SK-N-SH (cell line): ENCODE results near the gene TPM4. TPM values are rescaled to one million over a fixed set of nuclear protein-coding genes. Genes with fewer than 3 reads are reported as not detected.

Experiments
- CTCF ChIA-PET: fragments of 300-600, 350-600 bp; formaldehyde crosslinking; extraction: SDS; loops from one replicate; lab custom pipeline; 2021; lab: Yijun Ruan, JAX
- POLR2A ChIA-PET: fragments of 350-600 bp; sonication (Branson Sonifier 250); formaldehyde crosslinking; extraction: SDS; loops from one replicate; lab custom pipeline; 2020; ENCODE audit warnings: antibody characterized with exemption, inconsistent platforms; lab: Yijun Ruan, JAX
- DNase-seq: peaks from one replicate; pipeline ENCODE4 v3.0.0; 2012
- H2AFZ ChIP-seq: fragments of 200-600 bp; sonication (generic); 2 replicates; pipeline ENCODE4 v1.8.1; 2016; ENCODE audit warnings: antibody characterized with exemption, mild to moderate bottlenecking, low read depth
- H3F3A ChIP-seq: fragments of 200-600 bp; sonication (generic); replicated peaks from 2 replicates; pipeline ENCODE3; 2016; ENCODE audit warnings: antibody characterized with exemption, mild to moderate bottlenecking; ENCODE audit not compliant: insufficient read depth
- H3K27ac ChIP-seq, 2 experiments: fragments of 200-500 bp in 1 of 2; fragments of 200-600 bp in 1 of 2; sonication (Bioruptor generic) in 1 of 2; sonication (generic), shearing (Covaris generic) in 1 of 2; 2 replicates each; pipeline versions ENCODE4 v1.5.1 to v1.6.1; 2014 to 2016; ENCODE audit warnings: low read depth in 2 of 2, inconsistent platforms in 1 of 2, low read length in 1 of 2, mild to moderate bottlenecking in 1 of 2, mixed read lengths in 1 of 2
- H3K27me3 ChIP-seq: fragments of 200-600 bp; sonication (generic), shearing (Covaris generic); 2 replicates; pipeline ENCODE4 v1.6.1; 2016; ENCODE audit warnings: mixed run types; ENCODE audit not compliant: insufficient read depth
- H3K36me3 ChIP-seq, 2 experiments: fragments of 200-500 bp in 1 of 2; fragments of 200-600 bp in 1 of 2; sonication (Bioruptor generic) in 1 of 2; sonication (generic) in 1 of 2; replicated peaks in 1 of 2; 2 replicates each; pipeline versions ENCODE3 to v1.5.1; 2014 to 2016; ENCODE audit warnings: low read length in 1 of 2, mild to moderate bottlenecking in 1 of 2; ENCODE audit not compliant: insufficient read depth in 2 of 2, control insufficient read depth in 1 of 2
- H3K4me1 ChIP-seq, 2 experiments: fragments of 200-500 bp in 1 of 2; fragments of 200-600 bp in 1 of 2; sonication (Bioruptor generic) in 1 of 2; sonication (generic), shearing (Covaris generic) in 1 of 2; 2 replicates each; pipeline versions ENCODE4 v1.5.1 to v1.6.1; 2014 to 2016; ENCODE audit warnings: low read depth in 1 of 2, low read length in 1 of 2, mixed run types in 1 of 2; ENCODE audit not compliant: insufficient read depth in 2 of 2, control insufficient read depth in 1 of 2
- H3K4me2 ChIP-seq: fragments of 200-600 bp; sonication (generic), shearing (Covaris generic); 2 replicates; pipeline ENCODE4 v1.6.1; 2017; ENCODE audit warnings: mixed run types
- H3K4me3 ChIP-seq, 2 experiments: fragments of 200-500 bp in 1 of 2; fragments of 200-600 bp in 1 of 2; sonication (Bioruptor generic) in 1 of 2; sonication (generic), shearing (Covaris generic) in 1 of 2; 2 replicates each; pipeline versions ENCODE4 v1.5.1 to v1.8.1; 2014 to 2016; ENCODE audit warnings: low read depth in 2 of 2, inconsistent platforms in 1 of 2, low read length in 1 of 2, mild to moderate bottlenecking in 1 of 2, mixed read lengths in 1 of 2, moderate library complexity in 1 of 2
- H3K79me2 ChIP-seq: fragments of 200-600 bp; sonication (generic); 2 replicates; pipeline ENCODE4 v1.8.1; 2017; ENCODE audit warnings: mild to moderate bottlenecking; ENCODE audit not compliant: insufficient read depth
- H3K9ac ChIP-seq: fragments of 200-600 bp; sonication (generic); 2 replicates; pipeline ENCODE4 v1.6.1; 2017; ENCODE audit warnings: mixed run types
- H3K9me2 ChIP-seq: fragments of 200-600 bp; sonication (generic); 2 replicates; pipeline ENCODE4 v1.6.1; 2017; ENCODE audit warnings: mixed run types
- H3K9me3 ChIP-seq: fragments of 200-600 bp; sonication (generic); 2 replicates; pipeline ENCODE4 v1.6.1; 2017; ENCODE audit warnings: mixed run types, mild to moderate bottlenecking, moderate library complexity
- H4K20me1 ChIP-seq: fragments of 200-600 bp; sonication (generic); 2 replicates; pipeline ENCODE4 v1.6.1; 2017; ENCODE audit warnings: mild to moderate bottlenecking, mixed run types; ENCODE audit not compliant: insufficient read depth
- CTCF ChIP-seq: fragments of 200-600 bp; sonication (generic); IDR thresholded peaks from 2 replicates; pipeline ENCODE4 v1.6.1; 2017; ENCODE audit warnings: antibody characterized with exemption, mild to moderate bottlenecking, moderate library complexity
- ELF1 ChIP-seq: IDR thresholded peaks from 2 replicates; pipeline ENCODE4 v1.4.0; 2012
- FOSL2 ChIP-seq: IDR thresholded peaks from 2 replicates; pipeline ENCODE4 v1.4.0; 2012; ENCODE audit warnings: low read depth, mild to moderate bottlenecking, moderate library complexity, borderline replicate concordance
- FOXJ3 ChIP-seq: sonication (generic); formaldehyde crosslinking; IDR thresholded peaks from 2 replicates; pipeline ENCODE4 v1.5.1; 2020; ENCODE audit warnings: mild to moderate bottlenecking, missing genetic modification reagents
- FOXM1 ChIP-seq: IDR thresholded peaks from 2 replicates; pipeline ENCODE4 v1.4.0; 2012; ENCODE audit warnings: low read depth, mild to moderate bottlenecking
- GABPA ChIP-seq: IDR thresholded peaks from 2 replicates; pipeline ENCODE4 v1.4.0; 2012; ENCODE audit warnings: low read depth, mild to moderate bottlenecking
- MEF2A ChIP-seq: IDR thresholded peaks from 2 replicates; pipeline ENCODE4 v1.4.0; 2012; ENCODE audit warnings: low read depth, borderline replicate concordance
- NFIC ChIP-seq: IDR thresholded peaks from 2 replicates; pipeline ENCODE4 v1.4.0; 2012; ENCODE audit warnings: borderline replicate concordance
- PBX3 ChIP-seq: IDR thresholded peaks from 2 replicates; pipeline ENCODE4; 2012
- RAD21 ChIP-seq: IDR thresholded peaks from 2 replicates; pipeline ENCODE4 v1.6.1; 2012; ENCODE audit warnings: mild to moderate bottlenecking, low read length
- REST ChIP-seq: IDR thresholded peaks from 2 replicates; pipeline ENCODE4 v1.6.1; 2012; ENCODE audit warnings: mild to moderate bottlenecking, low read depth, low read length, moderate library complexity
- SIN3A ChIP-seq: IDR thresholded peaks from 2 replicates; pipeline ENCODE4 v1.6.1; 2012; ENCODE audit warnings: low read depth, mild to moderate bottlenecking, low read length, moderate library complexity, borderline replicate concordance
- SMC3 ChIP-seq: IDR thresholded peaks from 2 replicates; pipeline ENCODE4 v1.6.1; 2012; ENCODE audit warnings: low read depth, low read length, improper control_type of control experiment
- ZBTB33 ChIP-seq: IDR thresholded peaks from 2 replicates; pipeline ENCODE4 v1.4.0; 2012; ENCODE audit warnings: low read depth, borderline replicate concordance
- WGBS: methylation state at CpG from one replicate; pipeline ENCODE4 v1.1.6; 2017; ENCODE audit warnings: low lambda C conversion rate; 5-methylcytosine and 5-hydroxymethylcytosine counted together
- polyA plus RNA-seq, 3 experiments: library from polyadenylated mRNA; depleted of rRNA; stranded (reverse); fragments of >200 nt; gene quantifications; 2 replicates each; pipeline ENCODE4 v1.2.3, GENCODE V29; 2012

TPM4 gene
- polyA plus RNA-seq, 1 of the 3 experiments (the other 2 are of a cell fraction) = 440 TPM

- no peak overlapping the region for H3K4me3 ChIP-seq
- no peak for DNase-seq
- no peak overlapping the region for H2AFZ ChIP-seq
- H3F3A ChIP-seq = peaks cover 72% of the 10 kb centered on the region
- H3K9me3 ChIP-seq = no peaks in the 10 kb centered on the region
- 83% methylated on average over 4 of the region's 4 CpGs for WGBS
- H3K9me2 ChIP-seq = no peaks in the 10 kb centered on the region
- H3K4me2 ChIP-seq = no peak overlapping the region
- H3K79me2 ChIP-seq = peaks cover 17% of the 10 kb centered on the region; the same call in 1 of the 2 replicates
- H3K36me3 ChIP-seq = peaks cover 35 to 79% of the 10 kb centered on the region in 2 experiments
- no peaks in the 10 kb centered on the region for H3K4me1 ChIP-seq
- H3K27ac ChIP-seq = no peak overlapping the region
- H3K27me3 ChIP-seq = no peaks in the 10 kb centered on the region
- ChIA-PET POLR2A (no interaction called here), CTCF (interaction anchor here (1.6 kb wide), 1 partner anchor 9 kb away, joined by 4 read pairs; no protein-coding TSS in a partner anchor)
- H4K20me1 ChIP-seq = peaks cover 33% of the 10 kb centered on the region; the same call in 1 of the 2 replicates
- no peak for TF ChIP-seq RAD21
- no peak for TF ChIP-seq NFIC
- TF ChIP-seq ZBTB33 = no peak
- TF ChIP-seq CTCF = no peak
- TF ChIP-seq PBX3 = no peak
- no peak for TF ChIP-seq GABPA
- TF ChIP-seq REST = no peak
- no peak for TF ChIP-seq FOXJ3 (CRISPR knock-in tag)
- TF ChIP-seq MEF2A = no peak
- no peak for TF ChIP-seq SMC3
- no peak for TF ChIP-seq FOSL2
- TF ChIP-seq SIN3A = no peak
- no peak for TF ChIP-seq FOXM1
- TF ChIP-seq ELF1 = no peak
- H3K9ac ChIP-seq = no peak overlapping the region
These were observed 24.2 kb downstream of the TPM4 start for GRCh38 chr19:16100524-16100923.
